Endothelial cell of umbilical vein (primary cell): Measurements from ENCODE around the gene CDC37L1. TPM values are rescaled to one million over a fixed set of nuclear protein-coding genes. Genes with fewer than 3 reads are reported as not detected.

Experiments
- BruUV-seq: library from RNA; stranded (reverse); fragments of 400-500 nt; replicated peaks from 2 replicates; lab custom pipeline; 2021; lab: Mats Ljungman, UMichigan
- CTCF ChIA-PET: fragments of 300-600, 350-600 bp; sonication (Branson Sonifier 250); formaldehyde crosslinking; loops from one replicate; lab custom pipeline; 2021; ENCODE audit warnings: antibody characterized with exemption, inconsistent platforms; lab: Charles Lee
- POLR2A ChIA-PET: fragments of 300-600, 350-600 bp; sonication (Branson Sonifier 250); formaldehyde crosslinking; loops from one replicate; lab custom pipeline; 2021; ENCODE audit warnings: antibody characterized with exemption, inconsistent platforms; lab: Charles Lee
- DNase-seq: peaks from one replicate; pipeline ENCODE4 v3.0.0-alpha.2; 2011; ENCODE audit warnings: low read depth, low spot score
- FAIRE-seq: peaks from 2 replicates; lab custom pipeline; 2011; peaks lifted over from hg19 to GRCh38; lab: Jason Lieb, UNC
- H2AFZ ChIP-seq: 2 replicates; pipeline ENCODE4 v1.6.0; 2012; ENCODE audit warnings: low read depth, low read length, control low read depth, inconsistent platforms
- H3K27ac ChIP-seq: 2 replicates; pipeline ENCODE4 v1.5.1; 2011; ENCODE audit warnings: low read depth, mild to moderate bottlenecking, control low read depth, low read length, moderate library complexity; ENCODE audit not compliant: insufficient read depth
- H3K27me3 ChIP-seq, 2 experiments: 2 replicates each; pipeline versions ENCODE4 v1.6.0 to v1.6.1; 2011; ENCODE audit warnings: low read length in 2 of 2, mixed read lengths in 1 of 2; ENCODE audit not compliant: control insufficient read depth in 2 of 2, insufficient read depth in 2 of 2
- H3K36me3 ChIP-seq, 2 experiments: 2 replicates in 1 of 2; 3 replicates in 1 of 2; pipeline ENCODE4 v1.5.1; 2011; ENCODE audit warnings: low read length in 2 of 2, mild to moderate bottlenecking in 1 of 2, moderate library complexity in 1 of 2; ENCODE audit not compliant: control insufficient read depth in 2 of 2, insufficient read depth in 2 of 2; ENCODE audit errors: extremely low read depth in 1 of 2
- H3K4me1 ChIP-seq: 3 replicates; pipeline ENCODE4 v1.5.1; 2011; ENCODE audit warnings: mild to moderate bottlenecking, low read length; ENCODE audit not compliant: control insufficient read depth, insufficient read depth; ENCODE audit errors: extremely low read depth
- H3K4me2 ChIP-seq: 2 replicates; pipeline ENCODE4 v1.6.1; 2011; ENCODE audit warnings: low read length, control low read depth, mixed read lengths; ENCODE audit not compliant: insufficient read depth
- H3K4me3 ChIP-seq, 3 experiments: fragments of 200-600 bp in 1 of 3; sonication (generic), shearing (Covaris generic) in 1 of 3; replicated peaks in 1 of 3; 2 replicates each; pipeline ENCODE4 v1.5.1; 2011 to 2016; ENCODE audit warnings: control low read depth in 3 of 3, low read length in 3 of 3, mild to moderate bottlenecking in 2 of 3, inconsistent platforms in 1 of 3, low read depth in 1 of 3, moderate library complexity in 1 of 3; ENCODE audit not compliant: insufficient read depth in 1 of 3
- H3K79me2 ChIP-seq: 2 replicates; pipeline ENCODE4 v1.6.0; 2012; ENCODE audit warnings: low read length, inconsistent platforms; ENCODE audit not compliant: control insufficient read depth, insufficient read depth
- H3K9ac ChIP-seq: replicated peaks from 2 replicates; pipeline ENCODE3; 2011; ENCODE audit warnings: low read length, control low read depth; ENCODE audit not compliant: insufficient read depth; ENCODE audit errors: extremely low read depth
- H3K9me1 ChIP-seq: replicated peaks from 3 replicates; pipeline ENCODE4 v1.6.0; 2011; ENCODE audit warnings: mild to moderate bottlenecking, low read length; ENCODE audit not compliant: control insufficient read depth, insufficient read depth; ENCODE audit errors: extremely low read depth
- H3K9me3 ChIP-seq: replicated peaks from 2 replicates; pipeline ENCODE4 v1.5.1; 2012; ENCODE audit warnings: low read length, inconsistent platforms; ENCODE audit not compliant: control insufficient read depth, insufficient read depth
- H4K20me1 ChIP-seq: replicated peaks from 2 replicates; pipeline ENCODE3; 2011; ENCODE audit warnings: mild to moderate bottlenecking, low read length; ENCODE audit not compliant: control insufficient read depth, insufficient read depth; ENCODE audit errors: extremely low read depth
- CTCF ChIP-seq, 2 donors: IDR thresholded peaks; 1 replicate in 1 of 2; 2 replicates in 1 of 2; pipeline ENCODE4 v1.5.1; 2011; ENCODE audit warnings: low read length in 2 of 2, mild to moderate bottlenecking in 2 of 2, moderate library complexity in 2 of 2, control low read depth in 1 of 2, inconsistent platforms in 1 of 2, low read depth in 1 of 2; ENCODE audit not compliant: insufficient read depth in 1 of 2; ENCODE audit errors: extremely low read depth in 1 of 2
- EZH2 ChIP-seq: IDR thresholded peaks from 2 replicates; pipeline ENCODE4 v1.6.1; 2012; ENCODE audit warnings: borderline replicate concordance, low read depth, mild to moderate bottlenecking, moderate library complexity, low read length, inconsistent platforms; ENCODE audit not compliant: severe bottlenecking
- FOS ChIP-seq: IDR thresholded peaks from 2 replicates; pipeline ENCODE4 v1.6.1; 2011; ENCODE audit warnings: mild to moderate bottlenecking, low read length, moderate library complexity, borderline replicate concordance; ENCODE audit not compliant: insufficient read depth
- GATA2 ChIP-seq: IDR thresholded peaks from 2 replicates; pipeline ENCODE4 v1.7.0; 2011; ENCODE audit warnings: low read depth, mild to moderate bottlenecking, moderate library complexity, mixed read lengths, low read length; ENCODE audit not compliant: insufficient read length, insufficient read depth
- JUN ChIP-seq: IDR thresholded peaks from 2 replicates; pipeline ENCODE4 v1.6.1; 2011; ENCODE audit warnings: borderline replicate concordance, low read depth; ENCODE audit not compliant: insufficient read length, insufficient read depth
- MAX ChIP-seq: IDR thresholded peaks from 2 replicates; pipeline ENCODE4 v1.6.1; 2011; ENCODE audit not compliant: insufficient read depth, insufficient read length
- MYC ChIP-seq: IDR thresholded peaks from one replicate; pipeline ENCODE4 v1.6.1; 2011; ENCODE audit warnings: mild to moderate bottlenecking, low read depth, low read length
- POLR2A ChIP-seq: IDR thresholded peaks from 2 replicates; pipeline ENCODE4 v1.6.1; 2012; ENCODE audit warnings: low read depth, mild to moderate bottlenecking, control low read depth, low read length
- POLR2AphosphoS5 ChIP-seq: IDR thresholded peaks from 2 replicates; pipeline ENCODE4 v1.6.1; 2012; ENCODE audit warnings: low read depth, mild to moderate bottlenecking, control low read depth, low read length, moderate library complexity; ENCODE audit not compliant: insufficient read depth
- dilution Hi-C: fragments of 300-500 bp; cut with MboI; formaldehyde crosslinking; loops from one replicate; pipeline ENCODE4 v1.15.0; 2019; ENCODE audit warnings: low sequenced_read_pairs; ENCODE audit not compliant: extremely low pct_ligation_motif_present
- intact Hi-C: fragments of 100-400 bp; cut with micrococcal nuclease; formaldehyde crosslinking; loops from one replicate; pipeline ENCODE4 v1.10.0; 2022
- polyA plus RNA-seq, 4 experiments: library from polyadenylated mRNA; depleted of rRNA in 3 of 4; stranded (reverse) in 3 of 4; unstranded in 1 of 4; fragments of >200 nt; gene quantifications; 2 replicates each; pipeline versions ENCODE4 v1.2.1 to v1.2.3, GENCODE V29; 2011 to 2012; ENCODE audit warnings: missing spikeins in 1 of 4
- total RNA-seq: library from RNA; stranded (reverse); gene quantifications from 2 replicates; pipeline ENCODE4 v1.2.3, GENCODE V29; 2021

Gene CDC37L1
- total and polyA plus RNA-seq, 2 donors (not counting 3 experiments of a cell fraction or from before 2014, with no cell fraction given): 2.6 to 6.8 TPM

- TF ChIP-seq CTCF (IDR thresholded peaks at IDR 0.05; ENCODE audit: extremely low read depth in 1 of 2, insufficient read depth in 1 of 2, low read depth in 1 of 2, low read length in 2 of 2): no peak
- no peaks in the 10 kb centered on the region for H3K36me3 ChIP-seq
- DNase-seq (no peak), FAIRE-seq (no peak)
- ChIA-PET CTCF (no interaction called here), POLR2A (no interaction called here)
- intact Hi-C loops (no loop called here), dilution Hi-C loops (no loop called here)
- H3K4me2 ChIP-seq: no peak overlapping the region
- BruUV-seq: no TSS peak
- H3K27ac ChIP-seq: no peak overlapping the region
- H3K9me3 ChIP-seq: no peaks in the 10 kb centered on the region
- no peaks in the 10 kb centered on the region for H3K9me1 ChIP-seq
- H4K20me1 ChIP-seq: no peaks in the 10 kb centered on the region
- H2AFZ ChIP-seq: no peak overlapping the region
- H3K9ac ChIP-seq: no peak overlapping the region
- peaks cover 2% of the 10 kb centered on the region for H3K79me2 ChIP-seq
- H3K27me3 ChIP-seq: no peaks in the 10 kb centered on the region
- no peak overlapping the region for H3K4me3 ChIP-seq
- H3K4me1 ChIP-seq: no peaks in the 10 kb centered on the region
Measured at GRCh38 chr9:4690144-4690543, 10.8 kb downstream of the CDC37L1 start.

GRCh38 chr9:4691795-4692194 is 12.4 kb downstream of the CDC37L1 start:
- Histone ChIP-seq H3K36me3 (peaks cover 0 to under 1% of the 10 kb centered on the region in 2 experiments), H3K79me2 (peaks cover 5% of the 10 kb centered on the region), H2AFZ (no peak overlapping the region), H3K9me3 (no peaks in the 10 kb centered on the region), H3K9me1 (no peaks in the 10 kb centered on the region), H4K20me1 (no peaks in the 10 kb centered on the region), H3K4me1 (no peaks in the 10 kb centered on the region), H3K27ac (no peak overlapping the region), H3K4me2 (no peak overlapping the region), H3K9ac (no peak overlapping the region), H3K27me3 (no peaks in the 10 kb centered on the region), H3K4me3 (no peak overlapping the region)
- FAIRE-seq (no peak), DNase-seq (no peak)
- dilution Hi-C loops: no loop called here
- TF ChIP-seq JUN: no peak
- no peak for TF ChIP-seq POLR2A
- no peak for TF ChIP-seq GATA2
- TF ChIP-seq FOS: no peak
- no peak for TF ChIP-seq CTCF (IDR thresholded peaks at IDR 0.05; ENCODE audit: extremely low read depth in 1 of 2, insufficient read depth in 1 of 2, low read depth in 1 of 2, low read length in 2 of 2)
- no peak for TF ChIP-seq MAX
- TF ChIP-seq POLR2AphosphoS5: no peak
- TF ChIP-seq MYC: no peak
- TF ChIP-seq EZH2: no peak
- BruUV-seq: no TSS peak
- CTCF ChIA-PET: no interaction called here
- intact Hi-C loops: no loop called here
- POLR2A ChIA-PET: no interaction called here
